GM19043 (cell line): Measurements from ENCODE around the gene THEMIS.

Experiments used
- ATAC-seq: cut with Tn5 transposase; IDR thresholded peaks from one replicate; pipeline ENCODE4 v1.9.1; 2021; ENCODE audit warnings: low read depth; ENCODE audit not compliant: unreplicated experiment

THEMIS gene

GRCh38 chr6:127866766-127867165 is 34.1 kb downstream of the THEMIS start:
- ATAC-seq = no peak

DNA sequence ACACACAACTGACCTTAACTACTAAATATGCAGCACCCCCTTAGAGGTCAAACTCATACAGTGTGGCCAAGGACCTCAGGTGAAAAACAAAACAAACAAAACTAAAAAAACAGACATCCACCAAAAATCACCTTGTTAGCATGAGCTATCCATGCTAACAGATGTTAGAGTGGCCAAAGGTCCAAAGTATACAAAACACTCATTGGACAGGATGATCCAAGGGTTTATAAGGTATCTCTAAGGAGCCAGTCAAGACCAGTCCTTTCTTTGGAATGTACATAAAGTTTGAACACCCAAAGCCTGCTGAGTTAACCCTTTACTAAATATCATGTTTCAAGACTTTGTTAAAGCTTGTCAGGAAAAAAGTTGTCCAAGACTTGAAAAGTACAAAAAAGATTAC is 35.8 kb downstream of the THEMIS start:
- ATAC-seq = no peak

DNA sequence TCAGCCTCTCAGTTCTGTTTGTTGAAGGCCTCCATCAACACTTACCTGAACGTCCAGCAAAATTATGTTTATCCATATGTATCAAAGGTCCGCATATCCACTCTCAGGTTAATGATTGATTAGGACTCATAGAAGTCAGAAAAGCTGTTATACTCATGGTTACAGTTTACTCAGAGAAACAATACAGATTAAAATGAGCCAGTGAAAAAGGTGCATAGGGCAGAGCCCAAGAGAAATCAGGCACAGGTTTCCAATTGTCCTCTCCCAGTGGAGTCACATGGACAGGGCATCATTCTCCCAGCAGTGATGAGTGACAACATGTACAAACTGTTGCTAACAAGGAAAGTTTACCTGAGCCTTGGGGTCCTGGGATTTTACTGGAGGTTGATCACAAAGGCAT is 36.2 kb downstream of the THEMIS start:
- ATAC-seq = no peak

DNA sequence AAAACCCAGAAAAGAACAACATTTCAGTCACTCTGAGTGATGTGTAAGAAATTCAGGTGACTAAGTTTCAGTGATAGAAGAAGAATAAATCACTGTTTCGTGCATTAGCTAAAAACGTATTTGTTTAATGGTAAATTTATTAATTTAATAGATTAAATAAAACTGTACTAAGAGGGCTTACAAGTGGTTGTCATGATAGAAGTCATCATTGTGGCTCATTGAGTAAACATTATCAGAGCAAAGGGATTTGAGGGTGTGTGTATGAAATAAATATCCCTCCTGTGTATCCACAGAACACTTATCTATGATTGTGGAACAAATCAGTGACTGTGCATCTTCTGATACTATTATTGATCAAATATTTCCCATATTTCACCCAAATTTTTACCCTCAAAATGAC is 40.1 kb downstream of the THEMIS start:
- no peak for ATAC-seq

GRCh38 chr6:127859956-127860355 is 40.9 kb downstream of the THEMIS start:
- ATAC-seq = no peak

GRCh38 chr6:127858727-127859391 is 42.0 kb downstream of the THEMIS start:
- no peak for ATAC-seq

DNA sequence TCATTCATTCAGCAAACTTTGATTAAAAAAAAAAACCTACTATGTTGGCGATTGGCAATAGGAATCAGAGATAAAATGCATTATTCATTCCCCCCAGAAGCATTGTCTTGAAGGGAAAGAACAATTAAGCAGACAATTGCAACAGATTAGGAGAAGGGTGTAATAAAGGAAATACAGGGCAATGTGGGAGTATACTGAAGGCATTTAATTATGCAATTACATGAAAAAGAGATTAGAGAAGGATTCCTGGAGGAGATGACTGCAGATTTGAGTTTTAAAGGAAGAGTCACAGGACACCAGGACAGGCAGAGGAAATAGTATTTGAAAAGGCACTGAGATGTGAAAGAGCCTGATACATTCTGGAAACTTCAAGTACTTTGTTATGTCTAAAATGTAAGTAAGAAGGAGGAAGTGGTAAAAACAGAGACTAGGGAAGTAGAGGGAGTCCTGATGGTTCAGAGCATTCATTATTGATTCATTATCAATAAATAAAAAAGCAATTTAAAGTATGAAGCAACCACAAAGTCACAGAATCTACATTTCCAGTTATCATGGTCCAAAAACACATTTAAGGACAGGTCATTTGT is 43.7 kb downstream of the THEMIS start:
- no peak for ATAC-seq

DNA sequence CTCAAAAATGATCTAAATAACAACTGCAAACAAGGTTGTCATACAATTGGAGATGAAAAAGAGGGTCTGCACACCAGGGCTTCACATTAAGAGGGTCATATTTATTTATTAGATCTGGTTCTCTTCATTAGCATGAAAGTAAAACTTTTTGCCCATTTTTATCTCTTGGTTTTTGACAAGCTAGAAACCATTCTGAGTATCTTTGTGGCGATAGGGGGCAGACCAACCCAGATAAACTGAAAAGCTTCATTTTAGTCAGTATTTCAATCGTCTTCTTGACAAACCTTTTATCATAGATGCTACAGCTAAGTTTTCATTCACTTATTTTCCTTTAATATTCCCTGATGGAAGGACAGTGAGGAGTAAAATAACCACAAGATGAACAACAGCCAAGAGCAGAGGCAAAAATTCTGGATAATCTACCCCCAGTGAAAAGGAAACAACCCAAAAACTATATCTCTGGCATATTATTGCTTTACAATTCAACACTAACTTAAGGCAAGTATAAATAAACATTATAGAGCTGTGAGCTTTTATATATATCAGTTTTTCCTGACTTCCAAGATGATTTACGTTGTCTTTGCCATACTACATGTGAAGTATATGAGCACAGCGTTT is 45.2 kb downstream of the THEMIS start:
- ATAC-seq = no peak

DNA sequence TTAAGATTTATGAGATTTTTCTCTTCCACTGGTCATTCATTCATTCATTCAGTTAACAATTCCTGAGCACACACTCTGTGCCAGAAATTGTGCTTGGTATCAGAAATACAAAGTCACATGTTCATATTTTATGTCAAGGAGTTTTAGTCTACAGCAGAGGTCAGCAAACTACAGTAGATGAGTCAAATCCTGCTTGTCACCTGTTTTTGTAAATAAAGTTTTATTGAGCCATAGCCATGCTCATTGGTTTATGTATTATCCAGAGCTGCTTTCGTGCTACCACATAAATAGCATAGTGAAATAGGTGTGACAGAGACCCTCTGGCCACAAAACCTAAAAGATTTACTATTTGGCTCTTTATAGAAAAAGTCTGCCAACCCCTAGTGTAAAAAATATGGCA is 46.8 kb downstream of the THEMIS start:
- no peak for ATAC-seq

- no peak for ATAC-seq
Observed at GRCh38 chr6:127851197-127851596, 49.7 kb downstream of the THEMIS start.

DNA sequence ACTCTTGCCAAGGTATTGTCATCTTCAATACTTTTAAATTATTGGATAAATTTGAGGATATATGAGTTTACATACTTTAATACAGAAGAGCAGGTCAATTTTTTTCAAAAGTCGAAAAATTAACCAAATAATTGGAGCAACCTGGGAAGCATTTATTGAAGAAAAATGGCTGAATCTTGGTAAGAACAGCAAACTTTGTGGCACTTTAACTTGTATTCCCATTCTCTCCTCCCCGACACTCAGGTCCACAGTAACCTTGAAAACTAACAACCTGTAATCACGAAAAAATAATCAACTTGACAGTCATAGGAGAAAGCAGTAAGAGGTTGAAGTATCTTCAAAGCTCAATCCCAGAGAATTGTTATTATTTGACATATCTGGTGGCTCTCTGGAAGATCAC is 55.6 kb downstream of the THEMIS start:
- no peak for ATAC-seq

DNA sequence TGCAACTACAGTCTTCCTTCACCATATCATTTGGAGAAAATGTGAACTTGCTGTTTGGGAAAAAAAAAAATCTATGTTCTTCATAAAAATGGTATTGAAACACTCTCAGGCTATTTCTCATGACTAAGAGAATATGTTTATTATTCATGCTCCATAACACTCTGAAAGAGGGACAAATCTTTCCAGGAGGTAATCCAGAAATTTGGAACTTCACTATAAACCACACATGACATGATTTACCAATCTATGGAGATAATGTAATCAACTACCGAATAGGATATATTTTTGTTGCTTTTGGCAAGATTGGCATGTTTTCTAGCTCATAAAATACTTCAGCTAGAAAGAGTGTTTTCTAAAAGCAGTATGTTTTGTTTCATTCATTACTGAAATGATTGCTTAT is 56.3 kb downstream of the THEMIS start:
- no peak for ATAC-seq

- ATAC-seq = no peak
Observed at GRCh38 chr6:127843582-127843981, 57.3 kb downstream of the THEMIS start.

GRCh38 chr6:127842562-127842961 is 58.3 kb downstream of the THEMIS start:
- no peak for ATAC-seq

- ATAC-seq = no peak
Observed at GRCh38 chr6:127841811-127842210, 59.0 kb downstream of the THEMIS start.

GRCh38 chr6:127834136-127834535 is 66.7 kb downstream of the THEMIS start:
- no peak for ATAC-seq

- ATAC-seq = no peak
Observed at GRCh38 chr6:127833336-127833735, 67.5 kb downstream of the THEMIS start.

- ATAC-seq = no peak
Observed at GRCh38 chr6:127832381-127832780, 68.5 kb downstream of the THEMIS start.

GRCh38 chr6:127824061-127824460 is 76.8 kb downstream of the THEMIS start:
- ATAC-seq = no peak

DNA sequence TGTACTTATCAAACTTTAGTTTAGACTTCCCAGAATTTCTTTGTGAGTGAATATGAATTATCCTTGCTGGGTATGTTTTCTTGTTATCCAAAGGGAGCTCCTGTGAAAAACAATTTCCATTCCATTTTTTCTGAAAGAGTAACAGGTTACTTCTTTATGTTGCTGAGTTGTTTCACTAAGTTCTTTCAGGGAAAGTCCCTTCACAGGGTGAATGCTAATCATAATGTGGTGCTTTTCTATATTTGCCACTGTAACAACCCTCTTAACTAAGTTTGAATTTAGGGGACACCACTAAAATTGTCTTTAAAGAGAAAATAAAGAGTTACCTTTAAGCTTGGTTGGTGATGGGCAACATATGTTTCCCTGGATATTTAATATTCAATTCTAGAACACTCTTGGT is 79.4 kb downstream of the THEMIS start:
- no peak for ATAC-seq

GRCh38 chr6:127818149-127818548 is 82.7 kb downstream of the THEMIS start:
- ATAC-seq = no peak

DNA sequence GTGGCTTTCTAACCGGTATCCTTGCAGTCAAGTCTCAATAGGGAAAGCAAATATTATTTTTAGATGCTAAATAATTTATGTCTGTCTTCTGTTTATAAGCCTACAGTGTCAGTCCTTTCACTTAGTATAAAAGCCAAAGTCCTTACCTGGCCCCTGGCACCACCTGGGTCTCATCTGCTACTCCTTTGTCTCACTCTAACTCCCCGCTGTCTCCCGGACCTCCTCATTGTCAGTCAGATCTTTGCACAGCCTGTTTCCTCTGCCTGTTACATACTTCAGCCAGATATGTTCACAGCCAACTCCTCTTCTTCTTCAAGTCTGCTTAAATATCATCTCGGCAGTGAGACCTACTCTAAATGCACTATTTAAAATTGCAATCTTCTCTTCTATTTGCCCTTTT is 84.2 kb downstream of the THEMIS start:
- no peak for ATAC-seq
